ENCODE data around the gene SNX13. TPM values are rescaled to one million over a fixed set of nuclear protein-coding genes. Genes with fewer than 3 reads are reported as not detected.

SNX13 gene
- total and polyA plus RNA-seq, 2 donors (not counting 1 experiment from before 2014, with no cell fraction given), result 6.5 to 58.1 TPM

DNA sequence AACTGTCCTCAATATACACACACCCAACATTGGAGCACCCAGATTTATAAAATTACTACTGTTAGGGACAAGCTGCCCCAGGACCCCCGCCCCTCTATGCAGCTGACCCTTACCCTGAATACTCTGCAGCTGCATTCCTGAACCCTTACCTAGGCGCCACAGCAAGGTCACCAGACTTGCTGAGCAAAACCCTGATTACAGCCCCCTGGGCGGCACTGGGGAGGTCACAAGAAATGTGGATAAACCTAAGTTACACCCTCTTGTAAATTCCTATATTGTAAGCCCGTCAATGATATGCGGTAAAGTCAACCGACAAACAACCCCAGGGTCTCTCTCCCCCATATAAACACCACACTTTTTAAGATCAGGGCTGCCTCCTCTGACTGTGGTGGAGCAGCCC lies 25.1 kb downstream of the SNX13 start:
- Mint-ChIP-seq H3K9me3 (ENCODE audit: insufficient read depth) (peaks cover 5% of the 10 kb centered on the region), H3K27me3 (no peaks in the 10 kb centered on the region), H3K4me3 (no peak overlapping the region), H3K27ac (no peak overlapping the region), H3K4me1 (peaks cover 40% of the 10 kb centered on the region)
- Histone ChIP-seq H3K4me2 (replicated peaks; ENCODE audit: low read depth, low read length, poor library complexity, severe bottlenecking) (no peak overlapping the region), H3K4me1 (ENCODE audit: control insufficient read depth in 2 of 2, insufficient read depth in 2 of 2, low read length in 2 of 2) (peaks cover 0 to 3% of the 10 kb centered on the region in 2 donors), H3K4me3 (ENCODE audit: control extremely low read depth in 1 of 5, extremely low read depth in 1 of 5, insufficient read depth in 1 of 5, low read depth in 2 of 5, low read length in 4 of 5) (no peak overlapping the region), H3K27me3 (replicated peaks in 1 of 4; ENCODE audit: control extremely low read depth in 1 of 4, control insufficient read depth in 3 of 4, insufficient read depth in 4 of 4, low read length in 3 of 4) (no peaks in the 10 kb centered on the region), H3K9ac (ENCODE audit: low read length) (no peak overlapping the region), H4K20me1 (ENCODE audit: control insufficient read depth, insufficient read depth, low read length, poor library complexity, severe bottlenecking) (peaks cover 78% of the 10 kb centered on the region), H3K79me2 (ENCODE audit: control insufficient read depth, insufficient read depth, low read length) (peaks cover 97% of the 10 kb centered on the region), H3K9me3 (ENCODE audit: control extremely low read depth in 1 of 3, control insufficient read depth in 2 of 3, insufficient read depth in 1 of 3, low read length in 2 of 3) (peaks cover 0 to 10% (median 4%) of the 10 kb centered on the region in 3 donors), H3K36me3 (replicated peaks in 1 of 2; ENCODE audit: control extremely low read depth in 1 of 2, control insufficient read depth in 1 of 2, extremely low read depth in 1 of 2, insufficient read depth in 2 of 2, low read length in 1 of 2) (no peaks in the 10 kb centered on the region), H2AFZ (ENCODE audit: insufficient read depth, low read depth, low read length, poor library complexity, severe bottlenecking) (no peak overlapping the region), H3K27ac (ENCODE audit: low read length in 2 of 2) (no peak overlapping the region)
- no peak for TF ChIP-seq EZH2 (IDR thresholded peaks at IDR 0.05; ENCODE audit: borderline replicate concordance, insufficient read depth, low read depth, low read length, poor library complexity, severe bottlenecking)
- TF ChIP-seq, protein P1, sequence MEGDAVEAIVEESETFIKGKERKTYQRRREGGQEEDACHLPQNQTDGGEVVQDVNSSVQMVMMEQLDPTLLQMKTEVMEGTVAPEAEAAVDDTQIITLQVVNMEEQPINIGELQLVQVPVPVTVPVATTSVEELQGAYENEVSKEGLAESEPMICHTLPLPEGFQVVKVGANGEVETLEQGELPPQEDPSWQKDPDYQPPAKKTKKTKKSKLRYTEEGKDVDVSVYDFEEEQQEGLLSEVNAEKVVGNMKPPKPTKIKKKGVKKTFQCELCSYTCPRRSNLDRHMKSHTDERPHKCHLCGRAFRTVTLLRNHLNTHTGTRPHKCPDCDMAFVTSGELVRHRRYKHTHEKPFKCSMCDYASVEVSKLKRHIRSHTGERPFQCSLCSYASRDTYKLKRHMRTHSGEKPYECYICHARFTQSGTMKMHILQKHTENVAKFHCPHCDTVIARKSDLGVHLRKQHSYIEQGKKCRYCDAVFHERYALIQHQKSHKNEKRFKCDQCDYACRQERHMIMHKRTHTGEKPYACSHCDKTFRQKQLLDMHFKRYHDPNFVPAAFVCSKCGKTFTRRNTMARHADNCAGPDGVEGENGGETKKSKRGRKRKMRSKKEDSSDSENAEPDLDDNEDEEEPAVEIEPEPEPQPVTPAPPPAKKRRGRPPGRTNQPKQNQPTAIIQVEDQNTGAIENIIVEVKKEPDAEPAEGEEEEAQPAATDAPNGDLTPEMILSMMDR (IDR thresholded peaks at IDR 0.05), result no peak
- POLR2A ChIA-PET, result no interaction called here
- no peak for DNase-seq
- no peak for ATAC-seq (ENCODE audit: low read depth)
- CTCF ChIA-PET, result no interaction called here
- 94% methylated on average over 4 of the region's 6 CpGs for WGBS (ENCODE audit: insufficient coverage)
- intact Hi-C loops (cut with micrococcal nuclease), result no loop called here

DNA sequence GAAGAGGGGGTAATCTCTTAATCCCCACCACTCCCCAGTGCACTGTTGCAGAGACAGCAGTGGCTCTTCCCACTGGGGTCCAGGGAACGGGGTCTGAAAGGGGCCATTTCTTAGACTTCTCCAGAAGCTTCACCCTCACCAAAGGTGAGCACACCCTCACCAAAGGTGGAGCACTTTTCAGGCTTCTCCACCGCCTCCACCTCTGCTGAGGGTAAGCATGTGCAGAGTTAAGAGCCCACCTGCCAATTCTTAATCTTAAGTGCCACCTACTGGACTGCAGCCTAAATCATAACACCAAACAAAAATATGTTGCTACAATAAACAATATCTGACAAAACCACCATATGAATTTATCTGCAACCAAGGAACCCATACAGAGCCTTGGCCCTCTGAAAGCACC lies 27.0 kb downstream of the SNX13 start:
- Histone ChIP-seq H3K27me3 (replicated peaks in 1 of 4; ENCODE audit: control extremely low read depth in 1 of 4, control insufficient read depth in 3 of 4, insufficient read depth in 4 of 4, low read length in 3 of 4) (no peaks in the 10 kb centered on the region), H3K79me2 (ENCODE audit: control insufficient read depth, insufficient read depth, low read length) (peaks cover 97% of the 10 kb centered on the region), H3K9ac (ENCODE audit: low read length) (no peak overlapping the region), H3K36me3 (replicated peaks in 1 of 2; ENCODE audit: control extremely low read depth in 1 of 2, control insufficient read depth in 1 of 2, extremely low read depth in 1 of 2, insufficient read depth in 2 of 2, low read length in 1 of 2) (no peaks in the 10 kb centered on the region), H3K4me2 (replicated peaks; ENCODE audit: low read depth, low read length, poor library complexity, severe bottlenecking) (no peak overlapping the region), H3K4me1 (ENCODE audit: control insufficient read depth in 2 of 2, insufficient read depth in 2 of 2, low read length in 2 of 2) (peaks cover 0 to 3% of the 10 kb centered on the region in 2 donors), H4K20me1 (ENCODE audit: control insufficient read depth, insufficient read depth, low read length, poor library complexity, severe bottlenecking) (peaks cover 76% of the 10 kb centered on the region), H3K27ac (ENCODE audit: low read length in 2 of 2) (no peak overlapping the region), H3K9me3 (ENCODE audit: control extremely low read depth in 1 of 3, control insufficient read depth in 2 of 3, insufficient read depth in 1 of 3, low read length in 2 of 3) (peaks cover 3 to 10% (median 4%) of the 10 kb centered on the region in 3 donors), H3K4me3 (ENCODE audit: control extremely low read depth in 1 of 5, extremely low read depth in 1 of 5, insufficient read depth in 1 of 5, low read depth in 2 of 5, low read length in 4 of 5) (no peak overlapping the region), H2AFZ (ENCODE audit: insufficient read depth, low read depth, low read length, poor library complexity, severe bottlenecking) (no peak overlapping the region)
- CTCF ChIA-PET, result no interaction called here
- DNase-seq (no peak), ATAC-seq (ENCODE audit: low read depth) (no peak)
- Mint-ChIP-seq H3K4me3 (no peak overlapping the region), H3K27me3 (no peaks in the 10 kb centered on the region), H3K27ac (no peak overlapping the region), H3K4me1 (peaks cover 36% of the 10 kb centered on the region), H3K9me3 (ENCODE audit: insufficient read depth) (peaks cover 4% of the 10 kb centered on the region)
- 100% methylated on average over 1 of the region's 2 CpGs for WGBS (ENCODE audit: insufficient coverage)
- intact Hi-C loops (cut with micrococcal nuclease), result no loop called here
- TF ChIP-seq EZH2 (IDR thresholded peaks at IDR 0.05; ENCODE audit: borderline replicate concordance, insufficient read depth, low read depth, low read length, poor library complexity, severe bottlenecking), result no peak
- TF ChIP-seq, protein P1 (IDR thresholded peaks at IDR 0.05), result no peak
- POLR2A ChIA-PET, result interaction anchor here (0.6 kb wide), 1 partner anchor 108 kb away, joined by 7 read pairs; no protein-coding TSS in a partner anchor
